ENCODE results near the gene C12orf54. TPM values are rescaled to one million over a fixed set of nuclear protein-coding genes. Genes with fewer than 3 reads are reported as not detected.
A peak's percentile ranks its signal among the peaks of the same experiment; 100 is the strongest.
"Not testable (repeated sequence)": the region's sequence is repeated elsewhere in the genome, so short reads cannot be mapped to it uniquely, and the experiment has no call there.

Gene C12orf54
- total and polyA plus RNA-seq, 10 of the 15 experiments (the other 5 are each of a cell fraction or from before 2014, with no cell fraction given), result 0.79 to 7.8 (median 4.2) TPM

- BruUV-seq (replicated peaks); H3K4me2 ChIP-seq (ENCODE audit: control insufficient read depth, insufficient read depth); POLR2A ChIA-PET; RAD21 ChIA-PET (ENCODE audit: unreplicated experiment); H3K27ac ChIP-seq (ENCODE audit: control insufficient read depth, insufficient read depth); H4K20me1 ChIP-seq (ENCODE audit: control insufficient read depth, insufficient read depth); H3K9me3 ChIP-seq (replicated peaks; ENCODE audit: control insufficient read depth, insufficient read depth, low read length); H3K9ac ChIP-seq (ENCODE audit: control insufficient read depth, insufficient read depth, low read length); H3K4me1 ChIP-seq (ENCODE audit: control insufficient read depth, insufficient read depth, low read length); DNase-seq (ENCODE audit: low read depth, low spot score); ATAC-seq; H3K79me2 ChIP-seq (ENCODE audit: control insufficient read depth, insufficient read depth, low read length); H3K36me3 ChIP-seq (ENCODE audit: control insufficient read depth in 2 of 2, insufficient read depth in 2 of 2, low read length in 1 of 2); H2AFZ ChIP-seq (ENCODE audit: control insufficient read depth, low read depth, low read length); H3K27me3 ChIP-seq (replicated peaks in 1 of 2; ENCODE audit: control insufficient read depth in 2 of 2, insufficient read depth in 2 of 2, low read length in 1 of 2); H3K4me3 ChIP-seq; FAIRE-seq; in situ Hi-C loops (cut with MboI); CTCF ChIA-PET; intact Hi-C loops (cut with micrococcal nuclease; ENCODE audit: unreplicated experiment): not testable (repeated sequence)
- SMC1A ChIA-PET (ENCODE audit: uncharacterized antibody, unreplicated experiment), result interaction anchor here (1.3 kb wide), 1 partner anchor 16 kb away, joined by 3 read pairs; no protein-coding TSS in a partner anchor
- TF ChIP-seq CBX5 (IDR thresholded peaks at IDR 0.05; ENCODE audit: low read depth), result 0 out of 2 replicates have a peak, but pooled peaks have one; percentile 24
- 46% methylated on average over 9 of the region's 9 CpGs for WGBS (ENCODE audit: insufficient coverage, insufficient replicate concordance, low lambda C conversion rate, missing lambda C conversion rate)
Observed at GRCh38 chr12:48469027-48469426, 13.3 kb upstream of the C12orf54 start.

- Histone ChIP-seq H4K20me1 (ENCODE audit: control insufficient read depth, insufficient read depth) (no peaks in the 10 kb centered on the region), H3K4me3 (no peak within 1 kb of the TSS), H3K79me2 (ENCODE audit: control insufficient read depth, insufficient read depth, low read length) (no peaks in the 10 kb centered on the region), H3K4me2 (ENCODE audit: control insufficient read depth, insufficient read depth) (no peak within 1 kb of the TSS), H3K36me3 (ENCODE audit: control insufficient read depth in 2 of 2, insufficient read depth in 2 of 2, low read length in 1 of 2) (no peaks in the 10 kb centered on the region), H3K9me3 (replicated peaks; ENCODE audit: control insufficient read depth, insufficient read depth, low read length) (no peaks in the 10 kb centered on the region; the same call in 2 of the 3 replicates), H3K9ac (ENCODE audit: control insufficient read depth, insufficient read depth, low read length) (no peak within 1 kb of the TSS), H2AFZ (ENCODE audit: control insufficient read depth, low read depth, low read length) (no peak within 1 kb of the TSS), H3K27me3 (replicated peaks in 1 of 2; ENCODE audit: control insufficient read depth in 2 of 2, insufficient read depth in 2 of 2, low read length in 1 of 2) (no peaks in the 10 kb centered on the region), H3K27ac (ENCODE audit: control insufficient read depth, insufficient read depth) (no peak within 1 kb of the TSS), H3K4me1 (ENCODE audit: control insufficient read depth, insufficient read depth, low read length) (no peaks in the 10 kb centered on the region)
- FAIRE-seq, result no peak
- SMC1A ChIA-PET (ENCODE audit: uncharacterized antibody, unreplicated experiment), result interaction anchor here (1.3 to 1.7 kb wide), 2 partner anchors 12 to 14 kb away, joined by 3 to 5 read pairs; no protein-coding TSS in a partner anchor
- TF ChIP-seq JUND (IDR thresholded peaks at IDR 0.05; ENCODE audit: low read depth, low read length) (no peak), STAT1 (conservative IDR thresholded peaks at IDR 0.05) (no peak), SUZ12 (IDR thresholded peaks at IDR 0.05; ENCODE audit: unreplicated experiment) (no peak), SPI1 (IDR thresholded peaks at IDR 0.05; ENCODE audit: borderline replicate concordance, insufficient read depth, low read depth, low read length) (no peak), IRF4 (IDR thresholded peaks at IDR 0.05; ENCODE audit: low read depth, low read length) (no peak), LARP7 (IDR thresholded peaks at IDR 0.05) (no peak), CHD4 (IDR thresholded peaks at IDR 0.05) (no peak), POLR2A (IDR thresholded peaks at IDR 0.05; ENCODE audit: low read depth, low read length) (no peak)
- ATAC-seq, result no peak
- intact Hi-C loops (cut with micrococcal nuclease; ENCODE audit: unreplicated experiment) (no loop called here), in situ Hi-C loops (cut with MboI) (no loop called here)
- CTCF ChIA-PET, result interaction anchor here (1.1 kb wide), 1 partner anchor 15 kb away, joined by 3 read pairs; no protein-coding TSS in a partner anchor
- no peak for DNase-seq (ENCODE audit: low read depth, low spot score)
- 58% methylated on average over 7 of the region's 7 CpGs for WGBS (ENCODE audit: insufficient coverage, insufficient replicate concordance, low lambda C conversion rate, missing lambda C conversion rate)
- no TSS peak for BruUV-seq (replicated peaks)
- POLR2A ChIA-PET, result no interaction called here
- RAD21 ChIA-PET (ENCODE audit: unreplicated experiment), result no interaction called here
Observed at GRCh38 chr12:48472259-48472658, 10.0 kb upstream of the C12orf54 start, which contains the start of gene ANP32D. ANP32D (plus strand) TSS chr12:48472559; CDS start chr12:48472665, 106 bp downstream.
